LNCaP clone FGC (cell line): ENCODE results near the gene DDI2.

Experiments
- DNase-seq: peaks from one replicate; pipeline ENCODE4 v3.0.0-alpha.2; 2011; ENCODE audit warnings: low read depth
- H3K4me3 ChIP-seq: 2 replicates; pipeline ENCODE4 v1.5.1; 2011; ENCODE audit warnings: mild to moderate bottlenecking, low read depth, low read length, control low read depth
- TF ChIP-seq, protein P1 (sequence below): IDR thresholded peaks from 2 replicates; pipeline ENCODE4 v1.5.1; 2012; ENCODE audit warnings: mild to moderate bottlenecking; ENCODE audit not compliant: control insufficient read depth, insufficient read depth; ENCODE audit errors: extremely low read depth

DDI2 gene

DNA sequence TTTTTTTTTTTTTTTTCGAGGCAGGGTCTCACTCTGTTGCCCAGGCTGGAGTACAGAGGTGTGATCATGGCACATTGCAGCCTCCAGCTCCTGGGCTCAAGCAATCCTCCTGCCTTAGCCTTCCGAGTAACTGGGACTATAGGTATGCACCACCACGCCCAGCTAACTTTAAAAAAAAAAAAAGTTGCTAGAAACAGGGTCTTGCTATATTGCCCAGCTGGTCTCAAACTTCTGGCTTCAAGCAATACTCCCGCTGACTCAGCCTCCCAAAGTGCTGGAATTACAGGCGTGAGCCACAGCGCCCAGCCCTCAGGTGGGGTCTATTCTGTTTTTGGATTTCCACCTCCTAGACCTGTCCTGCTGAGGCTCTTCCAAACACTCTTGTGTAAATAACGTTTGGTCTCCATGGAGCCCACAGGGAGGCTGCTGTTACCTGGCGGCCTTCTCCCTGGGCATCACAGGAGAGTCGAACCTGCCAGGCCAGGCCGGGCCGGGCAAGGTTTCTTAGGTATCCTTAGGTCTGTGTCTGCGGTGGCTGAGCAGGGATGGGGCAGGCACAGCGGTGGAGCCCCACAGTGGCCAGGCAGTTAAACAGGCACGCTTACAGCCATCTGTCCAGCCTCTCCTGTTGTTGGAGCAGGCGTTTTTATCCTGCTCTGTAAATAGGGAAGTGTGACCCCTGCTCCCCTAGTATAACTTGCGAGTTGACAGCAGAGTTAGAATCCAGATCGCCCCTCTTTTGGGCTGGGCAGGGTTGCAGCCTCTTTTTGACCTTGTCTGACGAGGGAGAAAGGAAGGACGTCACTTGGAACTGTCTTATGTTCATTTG lies 85.7 kb downstream of the DDI2 start:
- no peak for DNase-seq
- no peak overlapping the region for H3K4me3 ChIP-seq
- TF ChIP-seq, protein P1, sequence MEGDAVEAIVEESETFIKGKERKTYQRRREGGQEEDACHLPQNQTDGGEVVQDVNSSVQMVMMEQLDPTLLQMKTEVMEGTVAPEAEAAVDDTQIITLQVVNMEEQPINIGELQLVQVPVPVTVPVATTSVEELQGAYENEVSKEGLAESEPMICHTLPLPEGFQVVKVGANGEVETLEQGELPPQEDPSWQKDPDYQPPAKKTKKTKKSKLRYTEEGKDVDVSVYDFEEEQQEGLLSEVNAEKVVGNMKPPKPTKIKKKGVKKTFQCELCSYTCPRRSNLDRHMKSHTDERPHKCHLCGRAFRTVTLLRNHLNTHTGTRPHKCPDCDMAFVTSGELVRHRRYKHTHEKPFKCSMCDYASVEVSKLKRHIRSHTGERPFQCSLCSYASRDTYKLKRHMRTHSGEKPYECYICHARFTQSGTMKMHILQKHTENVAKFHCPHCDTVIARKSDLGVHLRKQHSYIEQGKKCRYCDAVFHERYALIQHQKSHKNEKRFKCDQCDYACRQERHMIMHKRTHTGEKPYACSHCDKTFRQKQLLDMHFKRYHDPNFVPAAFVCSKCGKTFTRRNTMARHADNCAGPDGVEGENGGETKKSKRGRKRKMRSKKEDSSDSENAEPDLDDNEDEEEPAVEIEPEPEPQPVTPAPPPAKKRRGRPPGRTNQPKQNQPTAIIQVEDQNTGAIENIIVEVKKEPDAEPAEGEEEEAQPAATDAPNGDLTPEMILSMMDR = 0 out of 2 replicates have a peak, but pooled peaks have one; percentile 16

DNA sequence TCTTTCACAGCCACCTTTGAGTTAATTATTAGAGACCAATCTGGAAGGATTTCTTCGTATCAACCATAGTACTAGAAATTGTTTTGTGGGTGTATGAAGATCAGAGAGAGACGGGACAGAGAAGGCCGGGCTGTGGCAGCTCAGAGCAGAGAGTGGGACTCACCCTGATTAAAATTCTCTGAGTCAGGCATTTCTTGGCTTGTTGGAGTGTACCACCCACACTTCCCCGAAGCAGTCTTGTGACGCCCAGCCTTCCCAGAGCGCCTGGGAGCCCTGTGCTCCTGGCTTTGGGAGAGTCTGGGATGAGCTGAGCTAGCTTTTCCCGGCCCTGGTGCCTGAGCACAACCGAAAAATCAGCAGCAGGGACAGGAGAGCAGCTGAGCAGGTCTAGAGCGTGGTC lies 86.3 kb downstream of the DDI2 start:
- no peak for DNase-seq
- no peak overlapping the region for H3K4me3 ChIP-seq
- TF ChIP-seq, protein P1 = no peak

DNA sequence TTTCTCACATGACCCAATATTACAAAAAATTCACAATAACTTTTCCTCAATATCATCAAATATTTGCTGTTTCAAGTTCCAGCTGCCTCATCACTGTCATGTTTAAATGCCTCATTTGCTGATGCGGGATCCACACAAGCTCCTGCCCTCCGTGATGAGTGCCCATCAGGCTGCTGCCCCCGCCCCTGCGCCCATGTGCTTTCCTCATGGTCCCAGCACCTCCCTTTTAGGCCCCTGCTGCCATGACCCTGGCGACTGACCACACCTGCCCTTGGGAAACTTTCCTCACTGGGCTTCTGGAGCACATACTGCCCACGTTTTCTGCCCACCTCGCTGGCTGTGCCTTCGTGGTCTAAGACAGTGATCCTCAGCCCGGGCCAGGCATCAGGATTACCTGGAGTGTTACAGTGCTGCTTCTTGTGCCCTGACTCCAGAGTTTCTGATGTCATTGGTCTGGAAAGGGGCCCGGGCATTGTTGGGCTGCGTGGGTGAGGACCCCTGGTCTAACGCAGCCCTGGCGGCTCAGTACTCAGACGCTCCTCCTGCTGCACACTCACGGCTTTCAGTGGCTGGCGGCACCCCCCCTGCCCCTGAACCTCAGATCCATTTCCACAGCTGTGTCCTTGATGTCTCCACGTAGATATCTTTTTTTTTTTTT lies 87.4 kb downstream of the DDI2 start:
- no peak for DNase-seq
- TF ChIP-seq, protein P1 = no peak
- no peak overlapping the region for H3K4me3 ChIP-seq

DNA sequence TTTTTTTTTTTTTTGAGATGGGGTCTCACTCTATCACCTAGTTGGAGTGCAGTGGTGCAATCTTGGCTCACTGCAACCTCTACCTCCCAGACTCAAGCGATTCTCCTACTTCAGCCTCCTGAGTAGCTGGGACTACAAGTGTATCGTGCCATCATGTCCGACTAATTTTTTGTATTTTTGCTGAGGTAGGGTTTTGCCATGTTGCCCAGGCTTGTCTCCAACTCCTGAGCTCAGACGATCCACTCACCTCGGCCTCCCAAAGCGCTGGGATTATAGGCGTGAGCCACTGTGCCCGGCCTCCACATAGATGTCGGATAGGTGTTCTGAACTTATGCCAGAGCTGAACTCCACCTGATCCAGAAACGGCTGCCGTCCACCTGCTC lies 87.9 kb downstream of the DDI2 start:
- TF ChIP-seq, protein P1 = no peak
- no peak overlapping the region for H3K4me3 ChIP-seq
- no peak for DNase-seq

DNA sequence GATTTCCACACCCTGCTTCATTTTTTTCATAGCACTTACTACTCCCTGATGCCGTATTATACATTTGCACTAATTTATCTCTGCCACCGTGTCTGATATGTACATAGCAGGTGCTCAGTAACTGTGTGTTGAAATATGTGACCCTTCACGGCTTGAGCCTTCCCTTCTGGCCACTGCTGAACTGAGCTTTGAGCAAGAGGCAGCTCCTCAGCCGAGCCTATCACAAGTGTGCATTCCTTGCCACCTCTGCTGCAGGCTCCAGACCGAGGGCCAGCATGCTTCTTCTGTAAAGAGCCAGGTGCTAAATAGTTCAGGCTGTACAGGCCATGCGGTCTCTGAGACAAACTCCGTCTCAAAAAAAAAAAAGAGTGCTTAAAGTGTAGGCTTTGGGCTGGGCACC lies 89.5 kb downstream of the DDI2 start:
- TF ChIP-seq, protein P1 = no peak
- no peak for DNase-seq

DNA sequence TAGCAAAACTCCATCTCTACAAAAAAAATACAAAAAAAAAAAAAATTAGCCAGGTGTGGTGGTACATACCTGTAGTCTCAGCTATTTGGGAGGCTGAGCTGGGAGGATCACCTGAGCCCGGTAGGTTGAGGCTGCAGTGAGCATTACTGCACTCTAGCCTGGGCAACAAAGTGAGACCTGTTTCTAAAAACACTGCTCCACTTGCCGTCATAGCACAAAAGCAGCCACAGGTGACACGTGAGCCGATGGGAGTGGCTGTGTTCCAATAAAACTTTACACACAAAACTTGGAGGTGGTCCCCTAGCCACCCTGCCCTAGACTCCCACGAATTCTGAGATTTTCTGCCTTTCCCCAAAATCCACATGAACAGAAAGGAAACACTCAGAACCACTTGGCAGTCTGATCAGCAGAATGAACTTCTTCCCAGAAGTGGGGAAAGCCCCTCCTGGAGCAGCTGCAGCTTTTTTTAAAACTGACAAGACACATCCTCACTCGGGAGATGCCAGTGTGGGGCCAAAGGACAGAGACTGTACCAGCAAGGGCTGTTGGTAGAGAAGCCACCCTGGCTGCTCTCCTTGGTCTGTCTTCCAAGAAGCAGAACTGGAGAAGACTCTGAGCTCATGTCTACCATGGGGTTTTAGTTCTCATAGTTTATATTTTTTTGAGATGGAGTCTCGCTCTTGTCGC lies 90.1 kb downstream of the DDI2 start:
- DNase-seq = no peak
- TF ChIP-seq, protein P1 = no peak
- H3K4me3 ChIP-seq = no peak overlapping the region

More for the DNA sequence above, 89.5 kb downstream of the DDI2 start:
- no peak overlapping the region for H3K4me3 ChIP-seq
